Nephron progenitor cell (in vitro differentiated cells): ENCODE measurements around the gene PLXNB3.

ENCODE experiments used
- DNase-seq: peaks from one replicate; pipeline ENCODE4 v3.0.0; 2021
- H3K27ac Mint-ChIP-seq: 2 replicates; pipeline ENCODE4 v1.8.0; 2021; ENCODE audit warnings: mild to moderate bottlenecking, moderate library complexity, mixed read lengths
- H3K27me3 Mint-ChIP-seq: 2 replicates; pipeline ENCODE4 v1.8.0; 2021; ENCODE audit warnings: mild to moderate bottlenecking, low read depth, mixed read lengths; ENCODE audit not compliant: poor library complexity
- H3K36me3 Mint-ChIP-seq: 2 replicates; pipeline ENCODE4 v1.8.0; 2021; ENCODE audit warnings: low read depth, mixed read lengths
- H3K4me1 Mint-ChIP-seq: 2 replicates; pipeline ENCODE4 v1.8.0; 2021; ENCODE audit warnings: mixed read lengths
- H3K4me3 Mint-ChIP-seq: 2 replicates; pipeline ENCODE4 v1.8.0; 2021; ENCODE audit warnings: mild to moderate bottlenecking, moderate library complexity, mixed read lengths
- H3K9me3 Mint-ChIP-seq: 2 replicates; pipeline ENCODE4 v1.8.0; 2021; ENCODE audit warnings: mild to moderate bottlenecking, moderate library complexity, mixed read lengths
- TF ChIP-seq, protein P1 (sequence below): fragments of 200-600 bp; sonication (generic); IDR thresholded peaks from 2 replicates; pipeline ENCODE4 v1.5.0; 2021; ENCODE audit warnings: antibody characterized with exemption

PLXNB3 gene

DNA sequence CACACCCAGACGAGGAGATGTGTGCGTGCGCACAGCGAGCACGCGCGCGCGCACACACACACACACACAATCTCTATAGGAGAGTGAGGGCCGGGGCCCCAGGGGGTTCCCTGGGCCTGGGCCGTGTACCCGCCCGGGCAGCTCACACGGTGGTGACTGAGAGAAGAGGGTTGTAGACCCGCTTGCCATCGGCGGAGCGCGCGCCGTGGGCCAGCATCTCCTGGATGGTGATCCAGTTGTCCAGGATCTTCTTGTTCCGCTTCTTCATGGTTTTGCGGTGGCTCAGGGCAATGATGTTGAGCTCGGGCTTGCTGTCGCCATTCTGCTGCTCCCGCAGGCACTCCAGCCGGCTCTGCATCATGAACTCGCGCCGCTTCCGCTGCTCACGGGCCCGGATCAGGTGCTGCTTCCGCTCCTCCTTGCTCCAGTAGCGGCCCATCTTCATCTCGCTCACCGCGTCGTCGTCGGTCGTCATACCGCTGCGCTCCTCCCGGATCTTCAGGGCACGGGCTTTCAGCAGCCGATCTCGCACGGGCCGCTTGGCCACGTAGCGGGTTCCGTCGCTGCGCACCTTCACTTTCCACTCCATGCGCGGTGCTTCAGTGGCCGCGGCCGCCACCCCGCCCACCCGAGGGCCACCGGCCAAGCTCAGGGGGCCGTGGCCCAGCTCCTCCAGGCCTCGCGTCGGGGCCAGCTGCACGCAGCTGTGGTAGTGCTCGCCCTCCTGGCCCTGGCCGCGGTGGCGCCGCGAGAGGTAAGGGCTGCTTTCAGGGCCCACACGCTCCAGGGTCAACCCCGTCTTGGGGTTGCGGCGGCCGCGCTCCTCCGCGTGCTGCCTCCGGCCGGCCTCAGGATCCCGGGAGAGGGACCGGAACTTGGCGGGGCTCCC, 39.4 kb downstream of the PLXNB3 start:
- TF ChIP-seq, protein P1, sequence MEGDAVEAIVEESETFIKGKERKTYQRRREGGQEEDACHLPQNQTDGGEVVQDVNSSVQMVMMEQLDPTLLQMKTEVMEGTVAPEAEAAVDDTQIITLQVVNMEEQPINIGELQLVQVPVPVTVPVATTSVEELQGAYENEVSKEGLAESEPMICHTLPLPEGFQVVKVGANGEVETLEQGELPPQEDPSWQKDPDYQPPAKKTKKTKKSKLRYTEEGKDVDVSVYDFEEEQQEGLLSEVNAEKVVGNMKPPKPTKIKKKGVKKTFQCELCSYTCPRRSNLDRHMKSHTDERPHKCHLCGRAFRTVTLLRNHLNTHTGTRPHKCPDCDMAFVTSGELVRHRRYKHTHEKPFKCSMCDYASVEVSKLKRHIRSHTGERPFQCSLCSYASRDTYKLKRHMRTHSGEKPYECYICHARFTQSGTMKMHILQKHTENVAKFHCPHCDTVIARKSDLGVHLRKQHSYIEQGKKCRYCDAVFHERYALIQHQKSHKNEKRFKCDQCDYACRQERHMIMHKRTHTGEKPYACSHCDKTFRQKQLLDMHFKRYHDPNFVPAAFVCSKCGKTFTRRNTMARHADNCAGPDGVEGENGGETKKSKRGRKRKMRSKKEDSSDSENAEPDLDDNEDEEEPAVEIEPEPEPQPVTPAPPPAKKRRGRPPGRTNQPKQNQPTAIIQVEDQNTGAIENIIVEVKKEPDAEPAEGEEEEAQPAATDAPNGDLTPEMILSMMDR = no peak
- Mint-ChIP-seq H3K27ac (no peak overlapping the region), H3K9me3 (peaks cover 44% of the 10 kb centered on the region), H3K4me3 (no peak overlapping the region), H3K27me3 (no peaks in the 10 kb centered on the region), H3K36me3 (no peaks in the 10 kb centered on the region), H3K4me1 (peaks cover 17% of the 10 kb centered on the region)
- no peak for DNase-seq

DNA sequence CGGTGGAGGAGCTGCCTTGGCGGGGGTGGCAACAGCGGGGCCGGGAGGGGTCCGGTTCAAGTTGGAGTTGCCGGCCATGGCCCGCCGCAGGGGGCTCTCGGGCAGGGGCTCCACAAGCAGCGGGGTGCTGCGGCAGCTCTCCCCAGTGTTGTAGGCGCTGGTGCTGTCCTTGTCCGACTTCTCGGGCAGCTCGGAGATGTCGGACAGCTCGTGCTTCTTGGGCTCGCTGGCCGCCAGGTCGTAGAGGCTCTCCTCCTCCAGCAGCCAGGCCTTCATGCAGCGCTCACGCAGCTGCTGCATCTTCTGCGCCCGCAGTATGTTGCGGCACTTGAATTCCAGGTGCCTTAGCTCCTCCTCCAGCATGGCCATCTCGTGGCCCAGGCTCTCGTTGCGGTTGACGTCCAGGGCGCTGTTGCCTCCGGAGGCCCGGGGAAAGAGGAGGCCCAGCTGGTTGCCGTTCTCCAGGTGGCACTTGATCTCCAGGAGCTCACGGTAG, 40.1 kb downstream of the PLXNB3 start:
- no peak overlapping the region for H3K27ac Mint-ChIP-seq
- H3K27me3 Mint-ChIP-seq = no peaks in the 10 kb centered on the region
- TF ChIP-seq, protein P1 = no peak
- no peaks in the 10 kb centered on the region for H3K36me3 Mint-ChIP-seq
- H3K4me3 Mint-ChIP-seq = no peak overlapping the region
- H3K4me1 Mint-ChIP-seq = peaks cover 17% of the 10 kb centered on the region
- DNase-seq = no peak
- H3K9me3 Mint-ChIP-seq = peaks cover 48% of the 10 kb centered on the region

DNA sequence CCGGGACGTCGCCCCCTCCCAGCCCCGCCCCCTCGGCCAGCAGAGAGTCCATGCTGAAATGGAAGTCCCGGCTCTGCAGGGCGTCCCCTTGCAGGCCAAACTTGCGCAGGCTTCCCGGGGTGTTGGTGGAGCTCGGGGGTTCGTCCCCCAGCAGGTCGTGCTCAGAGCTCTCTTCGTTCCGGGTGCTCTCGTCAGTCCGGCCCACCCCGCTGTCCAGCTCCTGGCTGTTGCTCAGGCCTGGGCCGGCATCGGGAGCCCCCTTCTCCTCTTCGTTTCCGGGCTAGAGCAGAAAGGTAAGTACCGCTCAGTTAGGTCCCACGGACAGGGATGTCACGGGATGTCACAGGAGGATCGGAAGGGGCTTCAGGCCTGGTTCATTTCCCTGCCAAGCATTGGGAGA, 40.6 kb downstream of the PLXNB3 start:
- peaks cover 17% of the 10 kb centered on the region for H3K4me1 Mint-ChIP-seq

DNA sequence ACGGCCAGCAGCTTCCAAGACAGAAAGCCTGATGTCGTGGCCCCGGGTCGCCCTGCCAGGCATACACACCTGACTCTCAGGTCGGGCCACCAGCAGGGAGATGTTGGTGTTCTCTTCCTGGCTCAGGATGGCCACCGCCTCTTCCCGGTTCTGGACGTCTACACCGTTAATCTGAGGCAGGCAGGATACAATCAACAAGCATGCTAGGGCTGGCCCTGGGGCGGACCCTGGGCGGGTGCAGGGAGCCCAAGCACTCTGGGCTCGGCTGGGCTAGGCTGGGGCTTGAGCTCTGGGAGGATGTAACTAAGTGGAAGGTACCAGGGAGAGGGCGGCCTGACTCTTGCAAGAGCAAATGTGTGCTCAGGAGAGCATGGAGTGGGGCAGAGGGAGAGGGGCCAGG, 41.4 kb downstream of the PLXNB3 start:
- H3K4me3 Mint-ChIP-seq = no peak overlapping the region
- H3K27me3 Mint-ChIP-seq = no peaks in the 10 kb centered on the region
- TF ChIP-seq, protein P1 = no peak
- peaks cover 48% of the 10 kb centered on the region for H3K9me3 Mint-ChIP-seq
- no peaks in the 10 kb centered on the region for H3K36me3 Mint-ChIP-seq
- H3K27ac Mint-ChIP-seq = no peak overlapping the region
- no peak for DNase-seq
- peaks cover 17% of the 10 kb centered on the region for H3K4me1 Mint-ChIP-seq

More for the DNA sequence above, 40.6 kb downstream of the PLXNB3 start:
- TF ChIP-seq, protein P1 = no peak
- peaks cover 48% of the 10 kb centered on the region for H3K9me3 Mint-ChIP-seq
- no peak for DNase-seq
- no peaks in the 10 kb centered on the region for H3K36me3 Mint-ChIP-seq
- no peak overlapping the region for H3K4me3 Mint-ChIP-seq
- H3K27me3 Mint-ChIP-seq = no peaks in the 10 kb centered on the region
- no peak overlapping the region for H3K27ac Mint-ChIP-seq

DNA sequence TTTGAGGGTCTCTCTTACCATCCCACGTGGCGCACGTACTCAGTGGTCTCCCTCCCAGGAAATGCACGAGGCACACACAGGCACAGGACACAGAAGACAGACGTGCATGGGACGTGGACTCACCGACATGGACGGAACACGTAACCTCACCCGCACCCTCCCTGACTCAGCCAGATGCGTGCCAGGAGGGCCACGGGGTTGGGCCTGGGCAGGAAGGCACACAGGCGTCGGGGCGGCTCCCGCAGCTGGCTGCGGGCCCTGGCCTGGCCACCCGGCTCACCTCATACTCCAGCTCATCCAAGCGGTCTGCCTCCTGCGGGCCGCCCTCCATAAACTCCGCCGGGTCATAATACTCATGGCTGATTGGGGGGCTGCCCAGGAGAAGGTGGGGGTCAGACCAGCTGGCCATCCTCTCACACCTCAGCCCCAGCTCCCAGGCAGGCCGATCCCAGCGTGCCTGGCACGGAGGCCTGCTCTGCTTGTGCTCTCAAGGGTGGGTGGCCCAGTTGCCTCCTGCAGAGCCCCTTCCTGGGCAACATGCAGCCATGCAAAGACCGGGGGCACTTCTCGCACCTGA, 43.0 kb downstream of the PLXNB3 start:
- peaks cover 19% of the 10 kb centered on the region for H3K4me1 Mint-ChIP-seq
- TF ChIP-seq, protein P1 = no peak
- no peaks in the 10 kb centered on the region for H3K36me3 Mint-ChIP-seq
- no peak overlapping the region for H3K27ac Mint-ChIP-seq
- H3K9me3 Mint-ChIP-seq = peaks cover 53% of the 10 kb centered on the region
- H3K4me3 Mint-ChIP-seq = no peak overlapping the region
- H3K27me3 Mint-ChIP-seq = no peaks in the 10 kb centered on the region
- no peak for DNase-seq
